Stimulated activated CD4-positive, alpha-beta T cell treated with anti-CD3 and anti-CD28 coated beads, TNF-alpha, amount 100 ng/mL, for 4 hours (primary cell): ENCODE data around the gene KLHDC4.
A peak's percentile ranks its signal among the peaks of the same experiment; 100 is the strongest.
"Not testable (repeated sequence)": the region's sequence is repeated elsewhere in the genome, so short reads cannot be mapped to it uniquely, and the experiment has no call there.

ENCODE experiments used
- DNase-seq, 3 experiments: peaks; one replicate each; pipeline ENCODE4 v3.0.0-alpha.2; 2020; ENCODE audit warnings: low read depth in 3 of 3

Gene KLHDC4

DNA sequence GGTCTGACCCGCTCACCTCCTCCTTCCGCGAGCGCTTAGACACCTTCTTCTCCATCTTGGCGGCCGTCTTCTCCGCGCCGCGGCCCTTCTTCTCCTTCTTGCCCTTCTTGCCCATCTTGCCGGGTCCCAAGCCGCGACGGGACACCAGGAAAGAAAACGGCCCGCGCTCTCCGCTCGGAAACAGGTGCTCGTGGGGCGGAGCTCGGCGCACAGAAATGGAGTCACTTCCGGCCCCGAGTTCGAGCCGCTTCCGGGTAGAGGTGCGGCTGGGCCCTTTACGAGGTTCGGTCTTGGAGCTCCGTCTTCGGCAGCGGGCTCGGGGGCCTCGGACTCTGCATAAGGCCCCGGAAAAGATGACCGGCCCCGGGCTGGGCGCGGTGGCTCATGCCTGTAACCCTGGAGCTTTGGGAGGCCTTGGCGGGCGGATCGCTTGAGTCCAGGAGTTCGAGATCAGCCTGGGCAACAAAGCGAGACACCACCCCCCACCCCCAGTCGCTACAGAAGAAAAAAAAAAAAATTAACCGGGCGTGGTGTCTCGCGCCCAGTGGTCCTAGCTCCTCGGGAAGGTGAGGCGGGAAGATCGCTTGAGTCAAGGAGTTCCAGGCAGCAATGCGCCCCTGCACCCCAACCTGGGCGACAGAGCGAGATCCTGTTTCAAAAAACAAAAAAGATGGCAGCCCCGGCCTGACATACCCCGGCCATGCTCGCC is at the start of gene KLHDC4:
Gene KLHDC4, minus strand, starts transcription at position 211 of the 709 bp plus-strand sequence. Its CDS starts 96 bp downstream, at position 115.
- DNase-seq = peak; percentile 67 to 84 (median 84)

DNA sequence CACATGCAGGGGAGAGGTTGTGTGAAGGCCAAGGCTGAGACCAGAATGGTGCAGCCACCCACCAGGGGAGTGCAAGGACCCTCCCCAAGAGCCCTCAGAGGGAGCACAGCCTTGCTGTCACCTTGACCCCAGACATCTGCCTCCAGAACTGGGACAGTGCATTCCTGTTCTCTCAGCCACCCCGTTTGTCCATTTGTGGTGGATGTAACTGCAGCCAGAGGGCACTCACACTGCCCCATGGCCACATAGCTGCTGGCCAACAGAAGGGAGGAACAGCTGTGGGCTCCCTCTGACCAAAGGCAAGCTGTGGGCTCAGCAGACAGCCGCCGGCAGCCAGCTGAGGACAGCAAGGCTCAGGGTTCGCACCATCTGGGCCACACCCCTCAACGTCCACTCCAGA is 49.8 kb upstream of the KLHDC4 start:
- DNase-seq = no peak

- DNase-seq = no peak
These were observed 46.4 kb upstream of the KLHDC4 start for GRCh38 chr16:87812200-87812656.

DNA sequence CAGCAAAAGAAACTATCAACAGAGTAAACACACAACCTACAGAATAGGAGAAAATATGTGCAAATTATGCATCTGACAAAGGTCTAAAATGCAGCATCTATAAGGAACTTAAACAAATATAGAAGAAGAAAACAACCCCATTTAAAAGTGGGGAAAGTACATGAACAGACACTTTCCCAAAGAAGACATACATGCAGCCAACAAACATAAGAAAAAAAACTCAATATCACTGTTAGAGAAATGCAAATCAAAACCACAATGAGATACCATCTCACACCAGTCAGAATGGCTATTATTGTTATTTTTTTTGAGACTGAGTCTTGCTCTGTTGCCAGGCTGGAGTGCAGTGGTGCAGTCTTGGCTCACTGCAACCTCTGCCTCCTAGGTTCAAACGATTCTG is 45.7 kb upstream of the KLHDC4 start:
- DNase-seq = not testable (repeated sequence)

GRCh38 chr16:87809150-87809902 is 43.5 kb upstream of the KLHDC4 start:
- no peak for DNase-seq

DNA sequence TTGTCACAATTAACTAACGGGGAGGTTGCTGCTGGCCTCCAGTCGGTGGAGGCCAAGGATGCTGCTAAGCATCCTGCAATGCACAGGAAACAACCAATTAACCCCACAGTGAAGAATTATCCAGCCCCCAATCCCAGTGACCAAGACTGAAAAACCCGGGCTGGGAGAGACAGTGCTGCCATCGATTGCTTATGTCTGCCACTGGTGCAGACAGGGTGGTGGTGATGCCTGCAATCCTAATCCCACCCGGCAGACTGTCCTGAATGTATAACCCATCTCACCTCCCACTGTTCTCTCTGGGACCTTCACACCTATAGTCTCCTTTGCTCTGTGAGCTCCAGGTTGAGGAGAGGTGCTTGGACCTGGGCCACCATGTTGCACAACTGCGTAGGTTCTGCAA is 42.3 kb upstream of the KLHDC4 start:
- DNase-seq = no peak

- DNase-seq = peak in 1 of 3 experiments; percentile 49
These were observed 41.1 kb upstream of the KLHDC4 start for GRCh38 chr16:87806641-87807546.

- DNase-seq = no peak
These were observed 40.5 kb upstream of the KLHDC4 start for GRCh38 chr16:87806261-87806640.

DNA sequence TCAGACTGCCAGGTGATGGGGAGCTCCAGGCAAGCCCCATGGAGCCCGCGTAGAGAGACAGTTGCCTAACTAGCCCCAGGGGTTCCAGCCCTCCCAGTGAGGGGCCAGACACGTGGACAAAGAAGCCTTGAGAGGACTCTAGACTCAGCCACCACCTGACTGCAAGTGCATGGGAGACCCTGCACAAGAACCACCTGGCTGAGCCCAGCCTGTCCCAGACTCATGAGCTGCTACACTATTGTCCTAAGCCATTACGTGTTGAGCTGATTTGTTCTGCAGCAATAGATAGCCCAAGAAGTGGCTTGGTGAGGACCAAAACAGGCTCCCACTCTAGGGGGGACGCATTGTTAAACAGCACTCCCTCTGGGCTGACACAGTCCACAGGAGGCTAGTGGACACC is 37.6 kb upstream of the KLHDC4 start:
- DNase-seq = no peak

GRCh38 chr16:87802670-87803069 is 36.9 kb upstream of the KLHDC4 start:
- DNase-seq = no peak

DNA sequence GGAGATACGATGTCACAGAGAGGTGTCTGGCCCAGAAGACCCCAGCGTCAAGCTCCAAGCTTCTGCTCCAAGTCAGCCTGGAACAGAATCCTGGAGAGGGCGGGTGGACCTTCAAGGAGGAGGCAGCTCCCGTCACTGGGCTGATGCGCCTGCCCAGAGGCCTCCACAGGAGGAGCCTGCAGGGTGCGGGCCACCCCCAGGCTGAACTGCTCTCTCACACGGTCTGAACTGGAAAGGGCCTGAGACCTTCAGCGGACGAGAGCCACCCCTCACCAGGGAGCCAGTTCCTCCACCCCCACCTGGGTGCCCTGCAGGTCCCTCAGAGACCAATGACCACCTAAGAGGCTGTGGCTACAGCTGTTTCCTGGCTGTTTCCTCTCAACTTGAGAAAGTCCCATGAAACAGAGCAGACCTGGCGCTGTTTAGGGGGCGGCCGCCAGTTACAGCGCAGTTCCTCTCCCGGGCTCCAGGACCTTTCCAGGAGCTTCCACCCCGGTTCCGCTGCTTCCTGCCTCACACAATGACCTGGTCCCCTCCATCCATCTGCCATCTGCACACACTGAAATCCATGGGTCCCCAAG is 36.0 kb upstream of the KLHDC4 start:
- DNase-seq = no peak

GRCh38 chr16:87800497-87800896 is 34.7 kb upstream of the KLHDC4 start:
- no peak for DNase-seq

DNA sequence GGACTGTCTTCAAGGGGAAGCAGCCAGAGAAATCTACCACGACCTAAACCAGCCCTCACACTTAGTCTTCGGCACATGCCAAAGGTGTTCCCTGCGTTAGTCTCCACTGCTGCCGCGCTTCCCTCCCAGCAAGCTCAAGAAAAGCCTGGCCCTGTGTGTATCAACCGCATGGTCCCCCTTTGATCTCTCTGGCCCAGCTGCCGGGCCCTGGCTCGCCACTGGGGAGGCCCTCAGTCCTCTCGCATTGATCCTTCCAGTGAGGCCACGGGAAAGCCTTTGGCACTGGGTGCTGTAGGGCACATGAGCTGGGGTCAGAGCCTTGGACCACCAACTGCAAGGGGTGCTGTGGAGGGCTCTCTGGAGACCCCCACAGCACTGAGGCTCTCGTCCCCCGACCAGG is 29.6 kb upstream of the KLHDC4 start:
- no peak for DNase-seq

GRCh38 chr16:87794485-87795078 is 28.8 kb upstream of the KLHDC4 start:
- DNase-seq = no peak

GRCh38 chr16:87792205-87792565 is 26.4 kb upstream of the KLHDC4 start:
- DNase-seq = no peak

- no peak for DNase-seq
These were observed 25.8 kb upstream of the KLHDC4 start for GRCh38 chr16:87791295-87792204.

- no peak for DNase-seq
These were observed 24.7 kb upstream of the KLHDC4 start for GRCh38 chr16:87790292-87791100.

- DNase-seq = no peak
These were observed 23.9 kb upstream of the KLHDC4 start for GRCh38 chr16:87789437-87790291.
